Liver (tissue), 3 donors: ENCODE data around the gene WWP2.

Experiments used
- ATF3 ChIP-seq: IDR thresholded peaks from 2 replicates; pipeline ENCODE4 v1.6.1; 2016; ENCODE audit warnings: antibody characterized with exemption
- CTCF ChIP-seq: fragments of 150-350 bp; IDR thresholded peaks from 2 replicates; pipeline ENCODE4 v1.5.1; 2017; ENCODE audit warnings: improper control_type of control experiment, low read depth, low read length; ENCODE audit not compliant: missing input control
- donor health status: healthy.
- donor health status: healthy.

GRCh38 chr16:69767459-69768229, 5.5 kb downstream of the WWP2 start:
- TF ChIP-seq CTCF (no peak), ATF3 (no peak)
